Endothelial cell of umbilical vein (primary cell): Measurements from ENCODE around the gene EGLN1. TPM values are rescaled to one million over a fixed set of nuclear protein-coding genes. Genes with fewer than 3 reads are reported as not detected.
A peak's percentile ranks its signal among the peaks of the same experiment; 100 is the strongest.

Experiments
- BruUV-seq: library from RNA; stranded (reverse); fragments of 400-500 nt; replicated peaks from 2 replicates; lab custom pipeline; 2021; lab: Mats Ljungman, UMichigan
- CTCF ChIA-PET: fragments of 300-600, 350-600 bp; sonication (Branson Sonifier 250); formaldehyde crosslinking; loops from one replicate; lab custom pipeline; 2021; ENCODE audit warnings: antibody characterized with exemption, inconsistent platforms; lab: Charles Lee
- POLR2A ChIA-PET: fragments of 300-600, 350-600 bp; sonication (Branson Sonifier 250); formaldehyde crosslinking; loops from one replicate; lab custom pipeline; 2021; ENCODE audit warnings: antibody characterized with exemption, inconsistent platforms; lab: Charles Lee
- DNase-seq: peaks from one replicate; pipeline ENCODE4 v3.0.0-alpha.2; 2011; ENCODE audit warnings: low read depth, low spot score
- FAIRE-seq: peaks from 2 replicates; lab custom pipeline; 2011; peaks lifted over from hg19 to GRCh38; lab: Jason Lieb, UNC
- H2AFZ ChIP-seq: 2 replicates; pipeline ENCODE4 v1.6.0; 2012; ENCODE audit warnings: low read depth, low read length, control low read depth, inconsistent platforms
- H3K27ac ChIP-seq: 2 replicates; pipeline ENCODE4 v1.5.1; 2011; ENCODE audit warnings: low read depth, mild to moderate bottlenecking, control low read depth, low read length, moderate library complexity; ENCODE audit not compliant: insufficient read depth
- H3K27me3 ChIP-seq, 2 experiments: 2 replicates each; pipeline versions ENCODE4 v1.6.0 to v1.6.1; 2011; ENCODE audit warnings: low read length in 2 of 2, mixed read lengths in 1 of 2; ENCODE audit not compliant: control insufficient read depth in 2 of 2, insufficient read depth in 2 of 2
- H3K36me3 ChIP-seq, 2 experiments: 2 replicates in 1 of 2; 3 replicates in 1 of 2; pipeline ENCODE4 v1.5.1; 2011; ENCODE audit warnings: low read length in 2 of 2, mild to moderate bottlenecking in 1 of 2, moderate library complexity in 1 of 2; ENCODE audit not compliant: control insufficient read depth in 2 of 2, insufficient read depth in 2 of 2; ENCODE audit errors: extremely low read depth in 1 of 2
- H3K4me1 ChIP-seq: 3 replicates; pipeline ENCODE4 v1.5.1; 2011; ENCODE audit warnings: mild to moderate bottlenecking, low read length; ENCODE audit not compliant: control insufficient read depth, insufficient read depth; ENCODE audit errors: extremely low read depth
- H3K4me2 ChIP-seq: 2 replicates; pipeline ENCODE4 v1.6.1; 2011; ENCODE audit warnings: low read length, control low read depth, mixed read lengths; ENCODE audit not compliant: insufficient read depth
- H3K4me3 ChIP-seq, 3 experiments: fragments of 200-600 bp in 1 of 3; sonication (generic), shearing (Covaris generic) in 1 of 3; replicated peaks in 1 of 3; 2 replicates each; pipeline ENCODE4 v1.5.1; 2011 to 2016; ENCODE audit warnings: control low read depth in 3 of 3, low read length in 3 of 3, mild to moderate bottlenecking in 2 of 3, inconsistent platforms in 1 of 3, low read depth in 1 of 3, moderate library complexity in 1 of 3; ENCODE audit not compliant: insufficient read depth in 1 of 3
- H3K79me2 ChIP-seq: 2 replicates; pipeline ENCODE4 v1.6.0; 2012; ENCODE audit warnings: low read length, inconsistent platforms; ENCODE audit not compliant: control insufficient read depth, insufficient read depth
- H3K9ac ChIP-seq: replicated peaks from 2 replicates; pipeline ENCODE3; 2011; ENCODE audit warnings: low read length, control low read depth; ENCODE audit not compliant: insufficient read depth; ENCODE audit errors: extremely low read depth
- H3K9me1 ChIP-seq: replicated peaks from 3 replicates; pipeline ENCODE4 v1.6.0; 2011; ENCODE audit warnings: mild to moderate bottlenecking, low read length; ENCODE audit not compliant: control insufficient read depth, insufficient read depth; ENCODE audit errors: extremely low read depth
- H3K9me3 ChIP-seq: replicated peaks from 2 replicates; pipeline ENCODE4 v1.5.1; 2012; ENCODE audit warnings: low read length, inconsistent platforms; ENCODE audit not compliant: control insufficient read depth, insufficient read depth
- H4K20me1 ChIP-seq: replicated peaks from 2 replicates; pipeline ENCODE3; 2011; ENCODE audit warnings: mild to moderate bottlenecking, low read length; ENCODE audit not compliant: control insufficient read depth, insufficient read depth; ENCODE audit errors: extremely low read depth
- EZH2 ChIP-seq: IDR thresholded peaks from 2 replicates; pipeline ENCODE4 v1.6.1; 2012; ENCODE audit warnings: borderline replicate concordance, low read depth, mild to moderate bottlenecking, moderate library complexity, low read length, inconsistent platforms; ENCODE audit not compliant: severe bottlenecking
- FOS ChIP-seq: IDR thresholded peaks from 2 replicates; pipeline ENCODE4 v1.6.1; 2011; ENCODE audit warnings: mild to moderate bottlenecking, low read length, moderate library complexity, borderline replicate concordance; ENCODE audit not compliant: insufficient read depth
- GATA2 ChIP-seq: IDR thresholded peaks from 2 replicates; pipeline ENCODE4 v1.7.0; 2011; ENCODE audit warnings: low read depth, mild to moderate bottlenecking, moderate library complexity, mixed read lengths, low read length; ENCODE audit not compliant: insufficient read length, insufficient read depth
- MAX ChIP-seq: IDR thresholded peaks from 2 replicates; pipeline ENCODE4 v1.6.1; 2011; ENCODE audit not compliant: insufficient read depth, insufficient read length
- MYC ChIP-seq: IDR thresholded peaks from one replicate; pipeline ENCODE4 v1.6.1; 2011; ENCODE audit warnings: mild to moderate bottlenecking, low read depth, low read length
- POLR2A ChIP-seq: IDR thresholded peaks from 2 replicates; pipeline ENCODE4 v1.6.1; 2012; ENCODE audit warnings: low read depth, mild to moderate bottlenecking, control low read depth, low read length
- POLR2AphosphoS5 ChIP-seq: IDR thresholded peaks from 2 replicates; pipeline ENCODE4 v1.6.1; 2012; ENCODE audit warnings: low read depth, mild to moderate bottlenecking, control low read depth, low read length, moderate library complexity; ENCODE audit not compliant: insufficient read depth
- dilution Hi-C: fragments of 300-500 bp; cut with MboI; formaldehyde crosslinking; loops from one replicate; pipeline ENCODE4 v1.15.0; 2019; ENCODE audit warnings: low sequenced_read_pairs; ENCODE audit not compliant: extremely low pct_ligation_motif_present
- intact Hi-C: fragments of 100-400 bp; cut with micrococcal nuclease; formaldehyde crosslinking; loops from one replicate; pipeline ENCODE4 v1.10.0; 2022
- polyA plus RNA-seq, 4 experiments: library from polyadenylated mRNA; depleted of rRNA in 3 of 4; stranded (reverse) in 3 of 4; unstranded in 1 of 4; fragments of >200 nt; gene quantifications; 2 replicates each; pipeline versions ENCODE4 v1.2.1 to v1.2.3, GENCODE V29; 2011 to 2012; ENCODE audit warnings: missing spikeins in 1 of 4
- total RNA-seq: library from RNA; stranded (reverse); gene quantifications from 2 replicates; pipeline ENCODE4 v1.2.3, GENCODE V29; 2021

EGLN1 gene
- total and polyA plus RNA-seq, 2 donors (not counting 3 experiments of a cell fraction or from before 2014, with no cell fraction given): 13.7 to 38.1 TPM

- DNase-seq: no peak
- dilution Hi-C loops: no loop called here
- Histone ChIP-seq H3K36me3 (no peaks in the 10 kb centered on the region), H3K4me1 (peaks cover 8% of the 10 kb centered on the region), H3K4me2 (no peak overlapping the region), H3K27me3 (no peaks in the 10 kb centered on the region), H3K27ac (no peak overlapping the region), H4K20me1 (no peaks in the 10 kb centered on the region), H3K9me1 (no peaks in the 10 kb centered on the region), H3K4me3 (no peak overlapping the region), H3K9ac (no peak overlapping the region), H3K9me3 (no peaks in the 10 kb centered on the region), H2AFZ (no peak overlapping the region), H3K79me2 (no peaks in the 10 kb centered on the region)
- ChIA-PET CTCF (interaction anchor here (0.6 to 4.1 kb wide), 23 partner anchors 8 to 249 kb away, joined by 3 to 47 read pairs (median 5); partner anchors contain the start of genes EGLN1, EXOC8 and SPRTN), POLR2A (interaction anchor here (0.7 kb wide), 1 partner anchor 133 kb away, joined by 3 read pairs; no protein-coding TSS in a partner anchor)
- BruUV-seq: no TSS peak
- TF ChIP-seq MYC (no peak), GATA2 (no peak), MAX (no peak), POLR2A (no peak), EZH2 (no peak)
- intact Hi-C loops: loop anchor here (1.0 kb wide), 1 partner anchor 247 kb away; no protein-coding TSS in a partner anchor
- no peak for FAIRE-seq
Observed at GRCh38 chr1:231357187-231357772, 64.8 kb downstream of the EGLN1 start.

DNA sequence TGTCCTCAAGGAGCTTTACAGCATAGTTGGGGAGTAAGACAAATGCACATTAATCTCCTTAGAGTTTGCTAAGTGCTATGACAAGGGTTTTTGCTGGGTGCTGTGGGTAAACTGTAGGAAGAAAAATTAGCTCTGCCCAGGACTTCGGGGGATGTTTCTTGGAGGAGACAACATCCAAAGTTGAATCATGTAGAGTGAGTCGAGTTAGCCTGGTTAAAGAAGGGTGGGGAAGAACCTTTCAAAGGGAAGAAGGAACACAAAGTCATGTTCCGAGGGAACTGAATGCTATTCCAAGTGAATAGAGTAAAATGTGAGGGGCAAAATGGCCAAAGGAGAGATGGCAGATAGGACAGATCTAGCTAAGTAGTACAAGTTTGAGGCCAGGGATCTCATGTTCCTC lies 66.9 kb downstream of the EGLN1 start:
- no peak overlapping the region for H3K4me3 ChIP-seq
- DNase-seq: no peak
- dilution Hi-C loops (no loop called here), intact Hi-C loops (no loop called here)
- H3K4me1 ChIP-seq: peaks cover 22% of the 10 kb centered on the region
- H3K9ac ChIP-seq: no peak overlapping the region
- BruUV-seq: no TSS peak
- H2AFZ ChIP-seq: no peak overlapping the region
- CTCF ChIA-PET: interaction anchor here (0.9 to 1.8 kb wide), 5 partner anchors 15 to 246 kb away, joined by 3 to 8 read pairs (median 3); partner anchors contain the start of genes EXOC8 and SPRTN
- no peaks in the 10 kb centered on the region for H3K9me1 ChIP-seq
- TF ChIP-seq POLR2AphosphoS5 (no peak), FOS (no peak), MYC (no peak), POLR2A (peak; percentile 3)
- H3K79me2 ChIP-seq: no peaks in the 10 kb centered on the region
- no peak for FAIRE-seq
- no peaks in the 10 kb centered on the region for H4K20me1 ChIP-seq
- no peaks in the 10 kb centered on the region for H3K9me3 ChIP-seq
- no peak overlapping the region for H3K4me2 ChIP-seq
- POLR2A ChIA-PET: no interaction called here
- H3K36me3 ChIP-seq: peaks cover 0 to 4% of the 10 kb centered on the region in 2 experiments
- H3K27ac ChIP-seq: peak overlapping the region; percentile 3
- H3K27me3 ChIP-seq: no peaks in the 10 kb centered on the region
